Common myeloid progenitor, CD34-positive (primary cell): Measurements from ENCODE around the gene ARHGAP29.

Experiments
- CTCF ChIA-PET: fragments of 350-600 bp; sonication (Branson Sonifier 250); formaldehyde crosslinking; loops from one replicate; lab custom pipeline; 2021; ENCODE audit warnings: antibody characterized with exemption; lab: Charles Lee
- POLR2A ChIA-PET: fragments of 350-600 bp; sonication (Branson Sonifier 250); formaldehyde crosslinking; loops from one replicate; lab custom pipeline; 2021; ENCODE audit warnings: antibody characterized with exemption; lab: Charles Lee
- DNase-seq, 3 donors: peaks; one replicate each; pipeline versions ENCODE4 v3.0.0 to v3.0.0-alpha.2; 2013
- H3K27ac ChIP-seq, 2 experiments: 1 replicate in 1 of 2; 2 replicates in 1 of 2; pipeline ENCODE4 v1.7.0; 2013; ENCODE audit warnings: inconsistent platforms in 2 of 2, low read length in 2 of 2, mild to moderate bottlenecking in 2 of 2, low read depth in 1 of 2, moderate library complexity in 1 of 2; ENCODE audit not compliant: severe bottlenecking in 2 of 2, insufficient read depth in 1 of 2, poor library complexity in 1 of 2
- H3K27me3 ChIP-seq, 5 experiments: replicated peaks in 2 of 5; 1 replicate in 3 of 5; 2 replicates in 2 of 5; pipeline versions ENCODE4 v1.6.1 to v1.7.0; 2013; ENCODE audit warnings: low read length in 4 of 5, mild to moderate bottlenecking in 2 of 5, moderate library complexity in 2 of 5, inconsistent platforms in 1 of 5; ENCODE audit not compliant: insufficient read depth in 5 of 5, control insufficient read depth in 4 of 5
- H3K36me3 ChIP-seq, 4 experiments: 1 replicate in 2 of 4; 2 replicates in 2 of 4; pipeline versions ENCODE4 v1.6.1 to v1.7.0; 2013; ENCODE audit warnings: low read length in 3 of 4, control low read depth in 1 of 4, mild to moderate bottlenecking in 1 of 4; ENCODE audit not compliant: control insufficient read depth in 4 of 4, insufficient read depth in 4 of 4
- H3K4me1 ChIP-seq, 4 experiments: 1 replicate in 3 of 4; 2 replicates in 1 of 4; pipeline versions ENCODE4 v1.6.1 to v1.7.1; 2013; ENCODE audit warnings: low read length in 3 of 4, mild to moderate bottlenecking in 3 of 4, control low read depth in 1 of 4, inconsistent platforms in 1 of 4, moderate library complexity in 1 of 4; ENCODE audit not compliant: control insufficient read depth in 4 of 4, insufficient read depth in 4 of 4; ENCODE audit errors: control extremely low read depth in 1 of 4
- H3K4me3 ChIP-seq, 7 experiments: 1 replicate in 4 of 7; 2 replicates in 3 of 7; pipeline versions ENCODE4 v1.5.1 to v1.7.0; 2013; ENCODE audit warnings: mild to moderate bottlenecking in 7 of 7, low read length in 6 of 7, moderate library complexity in 6 of 7, inconsistent platforms in 2 of 7, low read depth in 2 of 7, control low read depth in 1 of 7; ENCODE audit not compliant: insufficient read depth in 4 of 7, control insufficient read depth in 1 of 7; ENCODE audit errors: extremely low read depth in 1 of 7
- H3K9me3 ChIP-seq, 5 experiments: 1 replicate in 4 of 5; 2 replicates in 1 of 5; pipeline versions ENCODE4 v1.6.1 to v1.7.1; 2013; ENCODE audit warnings: low read length in 4 of 5, mild to moderate bottlenecking in 2 of 5, inconsistent platforms in 1 of 5, low read depth in 1 of 5, moderate library complexity in 1 of 5; ENCODE audit not compliant: control insufficient read depth in 4 of 5, insufficient read depth in 2 of 5; ENCODE audit errors: control extremely low read depth in 1 of 5
- WGBS: methylation state at CpG from one replicate; pipeline ENCODE4 v1.1.5; 2013; ENCODE audit not compliant: insufficient coverage; 5-methylcytosine and 5-hydroxymethylcytosine counted together

The ARHGAP29 gene

DNA sequence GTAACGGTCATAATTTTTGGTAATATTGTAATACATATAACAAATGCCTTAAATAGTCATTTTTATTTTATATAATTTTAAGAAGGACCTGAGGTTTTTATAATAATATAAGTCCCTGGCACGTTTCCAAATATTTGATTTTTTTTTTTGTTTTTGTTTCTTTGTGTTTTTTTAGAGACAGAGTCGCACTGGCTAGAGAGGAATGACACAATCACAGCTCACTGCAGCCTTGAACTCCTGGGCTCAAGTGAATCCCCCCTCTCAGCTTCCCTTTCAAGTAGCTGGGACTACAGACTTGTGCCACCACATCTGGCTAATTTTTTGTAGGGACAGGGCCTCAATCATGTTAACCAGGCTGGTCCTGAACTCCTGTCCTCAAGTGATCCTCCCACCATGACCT, 29.7 kb downstream of the ARHGAP29 start:
- WGBS, result no CpG with 5 or more reads among the region's 3 CpGs
- no peak for DNase-seq
- POLR2A ChIA-PET, result no interaction called here

DNA sequence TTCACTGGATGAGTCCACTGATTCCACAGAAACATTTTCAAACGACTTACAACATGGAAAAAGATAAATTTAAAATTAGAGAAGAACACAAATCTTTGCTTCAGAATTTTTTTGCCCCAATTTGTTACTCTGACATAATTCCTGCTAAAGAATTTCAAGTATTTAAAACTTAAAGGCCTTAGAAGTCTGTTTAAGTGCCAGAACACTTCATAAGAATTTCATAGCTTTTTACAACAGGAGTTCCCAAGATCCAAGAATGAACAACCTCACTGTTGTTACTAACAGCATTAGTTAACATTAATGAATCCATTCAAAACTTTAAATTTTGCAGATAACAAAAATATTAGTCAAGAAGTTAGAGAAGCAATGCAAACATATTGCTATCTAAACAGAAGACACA, 31.7 kb downstream of the ARHGAP29 start:
- ChIA-PET CTCF (interaction anchor here (1.1 kb wide), 2 partner anchors 8 to 144 kb away, joined by 3 read pairs; no protein-coding TSS in a partner anchor), POLR2A (no interaction called here)
- no peak overlapping the region for H3K4me3 ChIP-seq
- DNase-seq, result no peak
- H3K4me1 ChIP-seq, result no peaks in the 10 kb centered on the region
- no peaks in the 10 kb centered on the region for H3K36me3 ChIP-seq
- H3K27ac ChIP-seq, result no peak overlapping the region
- peaks cover 0 to 2% (median 0%) of the 10 kb centered on the region in 5 experiments for H3K9me3 ChIP-seq
- 100% methylated on average over 1 of the region's 1 CpG for WGBS
- no peaks in the 10 kb centered on the region for H3K27me3 ChIP-seq

More for the DNA sequence above, 29.7 kb downstream of the ARHGAP29 start:
- Histone ChIP-seq H3K36me3 (no peaks in the 10 kb centered on the region), H3K27me3 (no peaks in the 10 kb centered on the region), H3K4me1 (no peaks in the 10 kb centered on the region), H3K27ac (no peak overlapping the region), H3K4me3 (no peak overlapping the region), H3K9me3 (peaks cover 0 to 2% (median 0%) of the 10 kb centered on the region in 5 experiments)
- CTCF ChIA-PET, result no interaction called here

DNA sequence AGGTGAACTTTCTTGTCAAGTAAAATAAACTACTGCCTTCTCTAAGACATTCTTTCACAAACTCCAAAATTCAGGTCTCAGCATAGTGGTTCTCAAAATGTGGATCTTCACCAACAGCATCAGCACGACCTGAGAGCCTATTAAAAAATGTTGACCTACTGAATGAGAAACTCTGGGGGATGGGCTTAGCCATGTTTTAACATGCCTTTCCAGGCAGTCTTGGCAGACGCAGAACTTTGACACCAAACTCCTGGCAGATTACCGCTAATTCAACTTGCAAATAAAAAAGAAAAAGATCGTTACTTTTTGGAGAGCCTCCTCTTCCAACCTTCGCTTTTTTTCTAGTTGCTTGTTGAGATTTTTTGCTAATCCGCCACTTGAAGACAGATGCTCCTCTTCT, 35.1 kb downstream of the ARHGAP29 start:
- CTCF ChIA-PET, result interaction anchor here (1.2 kb wide), 1 partner anchor 11 kb away, joined by 3 read pairs; no protein-coding TSS in a partner anchor
- 98% methylated on average over 6 of the region's 6 CpGs for whole genome bisulfite sequencing

DNA sequence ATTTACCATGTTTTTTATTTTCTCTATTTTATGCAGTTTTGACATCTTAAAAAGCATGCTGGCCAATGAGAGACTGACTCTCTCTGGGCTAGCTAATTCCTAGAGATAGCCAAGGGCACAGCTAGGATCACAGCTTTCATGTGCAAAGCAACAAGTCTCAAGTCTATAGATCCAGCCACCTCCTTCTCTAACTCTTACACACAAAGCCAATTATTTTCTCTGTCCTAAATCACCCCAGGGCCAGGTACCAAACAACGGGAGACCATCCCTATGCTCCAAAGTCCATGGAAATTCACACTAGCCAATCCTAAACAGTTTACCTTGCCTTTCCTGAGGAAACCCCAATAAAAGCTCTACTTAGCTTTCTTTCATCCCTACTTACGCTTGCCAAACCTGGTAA, 38.0 kb downstream of the ARHGAP29 start:
- H3K36me3 ChIP-seq, result no peaks in the 10 kb centered on the region
- WGBS, result 100% methylated on average over 2 of the region's 2 CpGs
- no peaks in the 10 kb centered on the region for H3K9me3 ChIP-seq
- no peak overlapping the region for H3K4me3 ChIP-seq
- ChIA-PET CTCF (no interaction called here), POLR2A (no interaction called here)
- H3K4me1 ChIP-seq, result no peaks in the 10 kb centered on the region
- no peak for DNase-seq
- H3K27ac ChIP-seq, result no peak overlapping the region
- no peaks in the 10 kb centered on the region for H3K27me3 ChIP-seq

More for the DNA sequence above, 35.1 kb downstream of the ARHGAP29 start:
- no peak overlapping the region for H3K27ac ChIP-seq
- no peaks in the 10 kb centered on the region for H3K27me3 ChIP-seq
- no peaks in the 10 kb centered on the region for H3K36me3 ChIP-seq
- H3K4me3 ChIP-seq, result no peak overlapping the region
- no peaks in the 10 kb centered on the region for H3K4me1 ChIP-seq
- no peak for DNase-seq
- POLR2A ChIA-PET, result no interaction called here
- no peaks in the 10 kb centered on the region for H3K9me3 ChIP-seq

DNA sequence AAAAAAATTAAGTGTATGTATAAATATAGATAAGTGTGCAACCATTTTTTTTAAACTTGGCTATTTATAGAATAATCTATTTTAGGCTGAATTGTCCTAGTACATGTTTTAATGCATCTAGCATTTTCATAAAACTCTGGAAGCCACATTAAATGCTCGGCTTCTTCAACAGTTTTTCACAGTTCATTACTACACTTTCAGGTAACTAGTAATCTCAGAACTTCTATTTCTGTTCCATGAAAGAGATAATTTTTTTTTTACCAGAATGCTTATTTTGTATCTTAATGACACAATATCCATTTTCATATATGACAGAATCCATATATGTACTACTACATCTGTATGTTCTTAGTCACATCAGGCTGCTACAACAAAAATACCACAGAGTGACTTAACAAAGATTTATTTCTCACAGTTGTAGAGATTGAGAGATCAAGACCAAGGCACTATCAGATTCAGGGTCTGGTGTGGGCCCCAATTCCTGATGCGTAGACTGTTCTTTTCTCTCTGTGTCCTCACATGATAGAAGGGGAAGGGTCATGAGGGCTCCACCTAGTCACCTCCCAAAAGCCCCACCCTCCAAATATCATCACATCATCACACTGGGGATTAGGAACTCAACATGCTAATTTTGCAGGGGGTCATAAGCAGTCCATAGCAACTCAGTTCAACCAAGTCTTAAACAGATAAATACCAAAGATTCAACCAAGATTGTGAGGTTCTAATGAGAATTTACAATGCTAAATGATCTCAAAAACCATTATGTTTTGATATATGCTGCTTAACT, 43.1 kb downstream of the ARHGAP29 start:
- Histone ChIP-seq H3K4me1 (no peaks in the 10 kb centered on the region), H3K36me3 (no peaks in the 10 kb centered on the region), H3K4me3 (no peak overlapping the region), H3K27ac (no peak overlapping the region), H3K27me3 (no peaks in the 10 kb centered on the region), H3K9me3 (no peaks in the 10 kb centered on the region)
- POLR2A ChIA-PET, result no interaction called here
- CTCF ChIA-PET, result no interaction called here
- no CpG with 5 or more reads among the region's 2 CpGs for WGBS
- no peak for DNase-seq

DNA sequence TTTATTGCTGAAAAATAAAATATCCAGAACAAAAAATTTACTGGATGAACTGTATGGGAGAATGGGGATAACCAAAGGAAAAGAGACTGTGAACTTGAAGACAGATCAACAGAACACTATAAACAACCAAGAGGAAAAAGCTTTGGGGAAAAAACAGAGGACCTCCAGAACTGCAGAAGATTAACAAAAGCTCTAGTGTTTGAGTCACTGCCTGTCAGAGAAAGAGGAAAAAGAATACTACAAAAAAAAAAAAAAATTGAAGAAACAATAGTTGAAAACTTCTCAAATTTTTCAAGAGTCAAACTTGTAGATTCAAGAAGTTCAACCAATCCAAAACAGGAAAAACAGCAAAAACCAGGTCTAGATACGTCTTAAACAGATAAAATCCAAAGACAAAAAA, 44.3 kb downstream of the ARHGAP29 start:
- no peak for DNase-seq
- no peaks in the 10 kb centered on the region for H3K36me3 ChIP-seq
- H3K27ac ChIP-seq, result no peak overlapping the region
- H3K4me1 ChIP-seq, result no peaks in the 10 kb centered on the region
- no peaks in the 10 kb centered on the region for H3K9me3 ChIP-seq
- H3K4me3 ChIP-seq, result no peak overlapping the region
- no CpG with 5 or more reads among the region's 1 CpG for WGBS
- ChIA-PET POLR2A (no interaction called here), CTCF (interaction anchor here (1.9 kb wide), 1 partner anchor 131 kb away, joined by 6 read pairs; no protein-coding TSS in a partner anchor)
- H3K27me3 ChIP-seq, result no peaks in the 10 kb centered on the region

DNA sequence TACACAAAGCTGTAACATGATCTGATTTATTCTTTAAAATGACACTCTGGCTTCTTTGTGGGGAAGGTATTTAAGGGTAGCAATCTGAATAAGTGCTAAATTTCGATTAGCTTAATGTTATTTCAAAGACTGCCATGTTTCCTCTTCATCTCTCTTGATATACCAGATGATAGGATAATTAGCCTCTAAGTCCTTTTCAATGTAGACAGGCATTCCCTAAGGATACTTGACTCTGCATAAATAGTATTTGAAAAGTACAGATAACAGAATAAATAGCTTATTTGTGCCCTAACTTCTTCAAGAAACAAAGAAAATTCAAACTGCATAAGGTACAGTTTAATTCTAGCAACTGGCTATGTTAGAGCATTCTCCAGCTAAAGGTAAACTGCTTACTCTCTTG, 46.2 kb downstream of the ARHGAP29 start:
- ChIA-PET CTCF (interaction anchor here (0.6 to 1.1 kb wide), 4 partner anchors 10 to 129 kb away, joined by 3 read pairs; no protein-coding TSS in a partner anchor), POLR2A (interaction anchor here (0.5 kb wide), 1 partner anchor 84 kb away, joined by 3 read pairs; no protein-coding TSS in a partner anchor)
- Histone ChIP-seq H3K27ac (no peak overlapping the region), H3K27me3 (no peaks in the 10 kb centered on the region), H3K4me3 (no peak overlapping the region), H3K4me1 (no peaks in the 10 kb centered on the region), H3K36me3 (no peaks in the 10 kb centered on the region), H3K9me3 (no peaks in the 10 kb centered on the region)
- no CpG with 5 or more reads among the region's 1 CpG for WGBS
- DNase-seq, result no peak
